OCI-LY7 (cell line): Measurements from ENCODE around the gene NENF. TPM values are rescaled to one million over a fixed set of nuclear protein-coding genes. Genes with fewer than 3 reads are reported as not detected.

Source experiments
- BruUV-seq: library from RNA; stranded (reverse); fragments of 400-500 nt; replicated peaks from 2 replicates; lab custom pipeline; 2021; lab: Mats Ljungman, UMichigan
- CTCF ChIA-PET: fragments of 300-600 bp; sonication (Branson Sonifier 250); formaldehyde crosslinking; loops from one replicate; lab custom pipeline; 2022; ENCODE audit warnings: antibody characterized with exemption; ENCODE audit not compliant: unreplicated experiment; lab: Charles Lee
- POLR2A ChIA-PET: fragments of 300-600 bp; sonication (Branson Sonifier 250); formaldehyde crosslinking; loops from one replicate; lab custom pipeline; 2022; ENCODE audit warnings: antibody characterized with exemption; lab: Charles Lee
- DNase-seq: peaks from one replicate; pipeline ENCODE4 v3.0.0-alpha.2; 2015; ENCODE audit warnings: low spot score
- H2AFZ ChIP-seq: fragments of 200-600 bp; sonication (generic), shearing (Covaris generic); 2 replicates; pipeline ENCODE4 v1.6.1; 2014; ENCODE audit warnings: mild to moderate bottlenecking, antibody characterized with exemption, low read length, moderate library complexity
- H3K27ac ChIP-seq: fragments of 200-600 bp; sonication (generic); 2 replicates; pipeline ENCODE4 v1.5.1; 2014; ENCODE audit warnings: mixed run types, low read depth, mild to moderate bottlenecking, moderate library complexity, low read length, inconsistent platforms; ENCODE audit not compliant: poor library complexity, severe bottlenecking
- H3K36me3 ChIP-seq: fragments of 200-600 bp; sonication (generic); 2 replicates; pipeline ENCODE4 v1.6.1; 2014; ENCODE audit warnings: mild to moderate bottlenecking, antibody characterized with exemption, low read length, moderate library complexity, mixed read lengths; ENCODE audit not compliant: insufficient read depth
- H3K4me1 ChIP-seq: fragments of 200-600 bp; sonication (generic); 2 replicates; pipeline ENCODE4 v1.5.1; 2014; ENCODE audit warnings: mild to moderate bottlenecking, low read length; ENCODE audit not compliant: insufficient read depth, poor library complexity, severe bottlenecking
- H3K4me2 ChIP-seq: fragments of 200-600 bp; sonication (generic); 2 replicates; pipeline ENCODE4 v1.6.1; 2014; ENCODE audit warnings: mild to moderate bottlenecking, low read length
- H3K4me3 ChIP-seq: fragments of 200-600 bp; sonication (generic); 2 replicates; pipeline ENCODE4 v1.5.1; 2014; ENCODE audit warnings: mild to moderate bottlenecking, low read depth, low read length; ENCODE audit not compliant: poor library complexity, severe bottlenecking
- H3K79me2 ChIP-seq: fragments of 200-600 bp; sonication (generic); 2 replicates; pipeline ENCODE4 v1.6.1; 2016; ENCODE audit warnings: low read depth, mild to moderate bottlenecking, low read length, moderate library complexity, mixed read lengths; ENCODE audit not compliant: insufficient read depth
- H3K9me2 ChIP-seq: fragments of 200-600 bp; sonication (generic); 2 replicates; pipeline ENCODE4 v1.6.1; 2016; ENCODE audit warnings: mild to moderate bottlenecking, low read length, mixed read lengths; ENCODE audit not compliant: insufficient read depth
- H3K9me3 ChIP-seq: fragments of 200-600 bp; sonication (generic); 2 replicates; pipeline ENCODE4 v1.6.1; 2014; ENCODE audit warnings: mild to moderate bottlenecking, mixed run types, low read length, mixed read lengths
- H4K20me1 ChIP-seq: fragments of 200-600 bp; sonication (generic); 2 replicates; pipeline ENCODE4 v1.6.1; 2014; ENCODE audit warnings: mild to moderate bottlenecking, antibody characterized with exemption, low read length, moderate library complexity, mixed read lengths; ENCODE audit not compliant: insufficient read depth
- EZH2phosphoT487 ChIP-seq: fragments of 200-600 bp; sonication (generic); IDR thresholded peaks from 2 replicates; pipeline ENCODE4 v1.6.1; 2018; ENCODE audit warnings: low read depth, borderline replicate concordance, mild to moderate bottlenecking, mixed run types, antibody characterized with exemption, low read length, moderate library complexity, mixed read lengths
- intact Hi-C: fragments of 100-400 bp; cut with micrococcal nuclease; formaldehyde crosslinking; loops from one replicate; pipeline ENCODE4 v1.10.0; 2022; ENCODE audit not compliant: unreplicated experiment
- total RNA-seq, 2 experiments: library from RNA; depleted of rRNA in 1 of 2; stranded (reverse); fragments of >200 nt in 1 of 2; shearing (Covaris generic) in 1 of 2; gene quantifications; 2 replicates each; pipeline ENCODE4 v1.2.3, GENCODE V29; 2014 to 2022
- TF ChIP-seq, protein P1 (sequence below): fragments of 200-600 bp; sonication (generic); conservative IDR thresholded peaks from 2 replicates; pipeline ENCODE4 v1.5.1; 2014; ENCODE audit warnings: mild to moderate bottlenecking, antibody characterized with exemption, low read length, moderate library complexity, mixed read lengths

NENF gene
- total RNA-seq, 2 experiments from 2014 or later: 12.7 to 15.5 TPM

DNA sequence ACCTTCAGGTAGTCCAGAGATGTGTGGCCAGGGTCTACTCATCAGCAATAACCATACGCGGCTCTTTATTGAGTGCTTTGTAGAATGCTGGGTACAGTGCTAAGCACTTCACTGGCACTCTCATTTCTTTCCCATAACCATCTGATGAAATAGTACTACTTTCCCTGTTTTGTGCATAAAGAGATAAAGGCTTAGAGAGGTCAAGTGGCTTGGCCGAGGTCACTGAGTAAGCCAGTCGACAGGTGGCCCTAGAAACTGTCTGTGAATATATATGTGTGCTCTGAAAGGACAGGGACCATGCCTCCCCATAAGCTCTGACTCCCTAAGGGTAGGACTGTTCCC is 52.8 kb downstream of the NENF start:
- Histone ChIP-seq H3K4me3 (no peak overlapping the region), H4K20me1 (no peaks in the 10 kb centered on the region), H3K79me2 (no peaks in the 10 kb centered on the region), H3K36me3 (no peaks in the 10 kb centered on the region), H3K27ac (no peak overlapping the region), H3K9me3 (no peaks in the 10 kb centered on the region), H3K4me2 (no peak overlapping the region), H3K9me2 (no peaks in the 10 kb centered on the region), H3K4me1 (no peaks in the 10 kb centered on the region), H2AFZ (no peak overlapping the region)
- ChIA-PET POLR2A (interaction anchor here (0.7 kb wide), 1 partner anchor 235 kb away, joined by 3 read pairs; no protein-coding TSS in a partner anchor), CTCF (no interaction called here)
- DNase-seq: no peak
- no TSS peak for BruUV-seq
- TF ChIP-seq, protein P1, sequence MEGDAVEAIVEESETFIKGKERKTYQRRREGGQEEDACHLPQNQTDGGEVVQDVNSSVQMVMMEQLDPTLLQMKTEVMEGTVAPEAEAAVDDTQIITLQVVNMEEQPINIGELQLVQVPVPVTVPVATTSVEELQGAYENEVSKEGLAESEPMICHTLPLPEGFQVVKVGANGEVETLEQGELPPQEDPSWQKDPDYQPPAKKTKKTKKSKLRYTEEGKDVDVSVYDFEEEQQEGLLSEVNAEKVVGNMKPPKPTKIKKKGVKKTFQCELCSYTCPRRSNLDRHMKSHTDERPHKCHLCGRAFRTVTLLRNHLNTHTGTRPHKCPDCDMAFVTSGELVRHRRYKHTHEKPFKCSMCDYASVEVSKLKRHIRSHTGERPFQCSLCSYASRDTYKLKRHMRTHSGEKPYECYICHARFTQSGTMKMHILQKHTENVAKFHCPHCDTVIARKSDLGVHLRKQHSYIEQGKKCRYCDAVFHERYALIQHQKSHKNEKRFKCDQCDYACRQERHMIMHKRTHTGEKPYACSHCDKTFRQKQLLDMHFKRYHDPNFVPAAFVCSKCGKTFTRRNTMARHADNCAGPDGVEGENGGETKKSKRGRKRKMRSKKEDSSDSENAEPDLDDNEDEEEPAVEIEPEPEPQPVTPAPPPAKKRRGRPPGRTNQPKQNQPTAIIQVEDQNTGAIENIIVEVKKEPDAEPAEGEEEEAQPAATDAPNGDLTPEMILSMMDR: no peak
- no peak for TF ChIP-seq EZH2phosphoT487
- intact Hi-C loops: no loop called here

DNA sequence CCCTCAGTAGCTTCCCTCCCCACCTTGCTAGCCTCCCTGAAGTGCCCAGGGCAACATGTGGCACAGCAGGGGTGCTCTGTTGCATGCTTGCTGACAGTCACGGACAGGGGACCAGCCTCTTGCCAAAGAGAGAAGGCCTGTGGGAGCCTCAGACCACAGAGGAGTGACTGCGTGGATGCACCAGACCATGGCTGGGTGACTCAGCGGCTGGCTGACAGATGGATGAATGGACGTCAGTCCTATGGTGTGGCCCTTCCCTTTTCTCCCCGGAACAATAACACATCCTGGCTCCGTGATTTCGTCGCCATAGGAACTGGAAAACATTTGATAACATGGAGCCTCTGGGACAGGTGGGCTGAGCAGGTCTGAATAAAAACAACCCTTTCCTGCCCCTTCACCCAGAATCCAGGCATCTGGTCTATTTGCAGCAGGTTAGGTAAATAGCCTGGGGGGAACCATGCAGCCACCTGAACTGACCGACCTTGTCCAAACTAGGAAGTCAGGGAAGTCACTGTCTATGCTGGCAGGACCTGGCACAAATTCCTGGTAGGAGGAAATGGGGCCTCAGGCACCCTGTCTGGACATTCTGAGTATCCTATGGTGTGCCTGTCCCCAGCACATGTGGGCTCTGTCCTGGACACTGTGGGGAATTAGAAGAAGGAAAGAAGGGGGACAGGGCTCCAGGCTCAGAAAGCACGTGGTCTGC is 53.3 kb downstream of the NENF start:
- H3K27ac ChIP-seq: no peak overlapping the region

DNA sequence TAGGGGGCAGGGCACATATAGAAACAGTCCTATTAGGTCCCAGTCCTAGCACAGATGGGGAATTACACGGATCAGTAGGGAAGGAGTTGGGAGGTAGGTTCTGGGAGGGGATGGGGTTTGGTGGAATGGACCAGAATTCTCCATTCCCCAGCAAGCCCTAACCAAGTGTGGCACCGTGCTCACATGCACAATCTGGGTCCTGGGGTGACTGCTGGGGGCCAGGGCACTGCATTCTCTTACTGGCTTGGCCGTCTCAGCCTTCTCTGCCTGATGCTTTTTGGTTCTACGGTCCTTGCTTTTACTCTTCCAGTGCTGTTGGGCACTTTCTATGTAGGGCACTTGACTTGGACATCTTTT is 53.9 kb downstream of the NENF start:
- BruUV-seq: no TSS peak
- H4K20me1 ChIP-seq: no peaks in the 10 kb centered on the region
- H3K9me2 ChIP-seq: no peaks in the 10 kb centered on the region
- no peak overlapping the region for H3K4me2 ChIP-seq
- H3K36me3 ChIP-seq: no peaks in the 10 kb centered on the region
- H2AFZ ChIP-seq: no peak overlapping the region
- H3K9me3 ChIP-seq: no peaks in the 10 kb centered on the region
- no peaks in the 10 kb centered on the region for H3K79me2 ChIP-seq
- H3K27ac ChIP-seq: no peak overlapping the region
- no peak overlapping the region for H3K4me3 ChIP-seq
- H3K4me1 ChIP-seq: no peaks in the 10 kb centered on the region
- ChIA-PET POLR2A (no interaction called here), CTCF (no interaction called here)
- DNase-seq: no peak
- intact Hi-C loops: no loop called here
- TF ChIP-seq, protein P1: no peak
- TF ChIP-seq EZH2phosphoT487: no peak

More for the DNA sequence above, 53.3 kb downstream of the NENF start:
- CTCF ChIA-PET: no interaction called here
- Histone ChIP-seq H3K9me3 (no peaks in the 10 kb centered on the region), H2AFZ (no peak overlapping the region), H3K9me2 (no peaks in the 10 kb centered on the region), H3K4me2 (no peak overlapping the region), H3K4me1 (no peaks in the 10 kb centered on the region), H3K36me3 (no peaks in the 10 kb centered on the region), H3K79me2 (no peaks in the 10 kb centered on the region), H4K20me1 (no peaks in the 10 kb centered on the region), H3K4me3 (no peak overlapping the region)
- POLR2A ChIA-PET: no interaction called here
- DNase-seq: no peak
- no TSS peak for BruUV-seq
- TF ChIP-seq, protein P1: no peak
- no peak for TF ChIP-seq EZH2phosphoT487
- intact Hi-C loops: no loop called here
